Transverse colon (tissue), 4 donors: Measurements from ENCODE around the gene ITGA3. TPM values are rescaled to one million over a fixed set of nuclear protein-coding genes. Genes with fewer than 3 reads are reported as not detected.

Experiments used
- DNase-seq: peaks from one replicate; pipeline ENCODE4 v3.0.0-alpha.2; 2019
- H3K27ac ChIP-seq, 4 donors: fragments of 200-600 bp; sonication (generic); 2 replicates each; pipeline ENCODE4 v1.5.1; 2016 to 2018; ENCODE audit warnings: inconsistent platforms in 4 of 4
- H3K27me3 ChIP-seq: fragments of 200-600 bp; sonication (generic); 2 replicates; pipeline ENCODE4 v1.5.1; 2017; ENCODE audit warnings: inconsistent platforms
- H3K36me3 ChIP-seq, 4 donors: fragments of 200-600 bp; sonication (generic); 2 replicates each; pipeline ENCODE4 v1.5.1; 2017 to 2019; ENCODE audit warnings: inconsistent platforms in 4 of 4
- H3K4me1 ChIP-seq, 4 donors: fragments of 200-600 bp; sonication (generic); 2 replicates each; pipeline ENCODE4 v1.5.1; 2017 to 2020; ENCODE audit warnings: inconsistent platforms in 4 of 4
- H3K4me3 ChIP-seq, 4 donors: fragments of 200-600 bp; sonication (generic); 1 replicate in 1 of 4; 2 replicates in 3 of 4; pipeline versions ENCODE4 v1.5.1 to v1.6.1; 2017 to 2019; ENCODE audit warnings: inconsistent platforms in 4 of 4
- H3K9me3 ChIP-seq, 2 donors: fragments of 200-600 bp; sonication (generic); 2 replicates each; pipeline ENCODE4 v1.5.1; 2017 to 2019; ENCODE audit warnings: inconsistent platforms in 2 of 2
- EP300 ChIP-seq: sonication (generic); formaldehyde crosslinking; IDR thresholded peaks from one replicate; pipeline ENCODE4 v1.6.1; 2017; ENCODE audit warnings: antibody characterized with exemption, low read depth
- POLR2A ChIP-seq: fragments of 450-650 bp; IDR thresholded peaks from one replicate; pipeline ENCODE4 v1.6.1; 2016; ENCODE audit warnings: antibody characterized with exemption, mild to moderate bottlenecking, moderate library complexity
- POLR2AphosphoS5 ChIP-seq, 3 donors: sonication (generic); formaldehyde crosslinking; IDR thresholded peaks; one replicate each; pipeline ENCODE4 v1.6.1; 2016; ENCODE audit warnings: antibody characterized with exemption in 3 of 3
- WGBS, 2 donors: methylation state at CpG; one replicate each; pipeline ENCODE4 v1.1.5; 2018; ENCODE audit warnings: low coverage in 1 of 2; 5-methylcytosine and 5-hydroxymethylcytosine counted together
- in situ Hi-C, 4 donors: fragments of 200-750 bp; cut with MboI; loops; one replicate each; pipeline versions ENCODE4 v1.15.0 to v1.15.1; 2017; ENCODE audit warnings: low sequenced_read_pairs in 3 of 4, low pct_ligation_motif_present in 1 of 4, low pct_unique_long_range_greater_than_20kb in 1 of 4
- intact Hi-C: fragments of 100-400 bp; cut with DNase I; formaldehyde crosslinking; loops from one replicate; pipeline ENCODE4 v1.15.1; 2023; ENCODE audit warnings: low total_unique reads
- total RNA-seq, 4 donors: library from RNA; depleted of rRNA; stranded (reverse); fragments of >200 nt; gene quantifications; one replicate each; pipeline ENCODE4 v1.1.0, GENCODE V29; 2016
- TF ChIP-seq, protein P1 (sequence below), 5 experiments: fragments of 200-600 bp in 3 of 5; fragments of 450-650 bp in 2 of 5; sonication (generic) in 3 of 5; IDR thresholded peaks; 1 replicate in 2 of 5; 2 replicates in 3 of 5; pipeline ENCODE4 v1.5.1; 2016 to 2017; ENCODE audit warnings: antibody characterized with exemption in 5 of 5, inconsistent platforms in 3 of 5, mild to moderate bottlenecking in 2 of 5, moderate library complexity in 1 of 5

The ITGA3 gene
- total RNA-seq, 4 donors from 2014 or later = 147 to 294 (median 171) TPM

DNA sequence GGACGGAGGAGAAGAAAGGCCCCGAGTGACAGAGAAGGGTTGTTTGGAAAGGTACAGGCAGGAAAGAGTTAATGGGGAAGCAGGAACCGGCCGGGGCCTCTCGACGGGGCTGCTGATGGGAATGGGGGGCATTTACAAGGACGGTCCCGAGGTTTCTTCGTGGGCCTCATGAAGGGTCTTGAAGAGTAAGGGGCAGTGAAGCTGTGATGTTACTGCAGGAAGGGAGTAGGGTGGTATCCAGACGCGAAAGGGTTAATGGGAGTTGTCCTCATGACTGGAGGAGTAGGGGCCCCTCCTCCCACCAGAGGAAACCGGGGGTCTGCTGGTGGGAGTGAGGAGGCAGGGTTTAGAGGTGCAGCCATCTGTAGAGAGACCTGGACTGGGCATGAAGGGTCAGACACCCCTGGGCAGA lies 39.7 kb downstream of the ITGA3 start:
- in situ Hi-C loops (no loop called here), intact Hi-C loops (loop anchor here (10.0 kb wide), 1 partner anchor 199 kb away; no protein-coding TSS in a partner anchor)
- no peak for TF ChIP-seq POLR2AphosphoS5 (IDR thresholded peaks at IDR 0.05)
- TF ChIP-seq, protein P1, sequence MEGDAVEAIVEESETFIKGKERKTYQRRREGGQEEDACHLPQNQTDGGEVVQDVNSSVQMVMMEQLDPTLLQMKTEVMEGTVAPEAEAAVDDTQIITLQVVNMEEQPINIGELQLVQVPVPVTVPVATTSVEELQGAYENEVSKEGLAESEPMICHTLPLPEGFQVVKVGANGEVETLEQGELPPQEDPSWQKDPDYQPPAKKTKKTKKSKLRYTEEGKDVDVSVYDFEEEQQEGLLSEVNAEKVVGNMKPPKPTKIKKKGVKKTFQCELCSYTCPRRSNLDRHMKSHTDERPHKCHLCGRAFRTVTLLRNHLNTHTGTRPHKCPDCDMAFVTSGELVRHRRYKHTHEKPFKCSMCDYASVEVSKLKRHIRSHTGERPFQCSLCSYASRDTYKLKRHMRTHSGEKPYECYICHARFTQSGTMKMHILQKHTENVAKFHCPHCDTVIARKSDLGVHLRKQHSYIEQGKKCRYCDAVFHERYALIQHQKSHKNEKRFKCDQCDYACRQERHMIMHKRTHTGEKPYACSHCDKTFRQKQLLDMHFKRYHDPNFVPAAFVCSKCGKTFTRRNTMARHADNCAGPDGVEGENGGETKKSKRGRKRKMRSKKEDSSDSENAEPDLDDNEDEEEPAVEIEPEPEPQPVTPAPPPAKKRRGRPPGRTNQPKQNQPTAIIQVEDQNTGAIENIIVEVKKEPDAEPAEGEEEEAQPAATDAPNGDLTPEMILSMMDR (IDR thresholded peaks at IDR 0.05) = no peak
- TF ChIP-seq EP300 = no peak
- TF ChIP-seq POLR2A = no peak
- H3K9me3 ChIP-seq = no peaks in the 10 kb centered on the region
- peaks cover 29 to 52% (median 39%) of the 10 kb centered on the region in 4 donors for H3K4me1 ChIP-seq
- no peaks in the 10 kb centered on the region for H3K36me3 ChIP-seq
- WGBS, 2 donors = 0% methylated on average over 7 to 12 of the region's 12 CpGs
- DNase-seq = no peak
- peak overlapping the region; percentile 88 to 94 (median 92) for H3K27ac ChIP-seq
- H3K4me3 ChIP-seq = peak overlapping the region; percentile 78 to 95 (median 84)
- H3K27me3 ChIP-seq = no peaks in the 10 kb centered on the region

- Histone ChIP-seq H3K36me3 (no peaks in the 10 kb centered on the region), H3K9me3 (no peaks in the 10 kb centered on the region), H3K4me1 (peaks cover 29 to 57% (median 44%) of the 10 kb centered on the region in 4 donors), H3K27ac (peak overlapping the region; percentile 88 to 94 (median 92)), H3K27me3 (no peaks in the 10 kb centered on the region), H3K4me3 (peak overlapping the region; percentile 78 to 95 (median 84))
- intact Hi-C loops (loop anchor here (10.0 kb wide), 1 partner anchor 199 kb away; no protein-coding TSS in a partner anchor), in situ Hi-C loops (no loop called here)
- no peak for DNase-seq
- TF ChIP-seq EP300 = no peak
- TF ChIP-seq, protein P1 (IDR thresholded peaks at IDR 0.05) = no peak
- 33% methylated on average over 1 of the region's 6 CpGs; no CpG with 5 or more reads in 1 of the 2 donors for WGBS, 2 donors
Measured at GRCh38 chr17:50096092-50096491, 40.2 kb downstream of the ITGA3 start.

DNA sequence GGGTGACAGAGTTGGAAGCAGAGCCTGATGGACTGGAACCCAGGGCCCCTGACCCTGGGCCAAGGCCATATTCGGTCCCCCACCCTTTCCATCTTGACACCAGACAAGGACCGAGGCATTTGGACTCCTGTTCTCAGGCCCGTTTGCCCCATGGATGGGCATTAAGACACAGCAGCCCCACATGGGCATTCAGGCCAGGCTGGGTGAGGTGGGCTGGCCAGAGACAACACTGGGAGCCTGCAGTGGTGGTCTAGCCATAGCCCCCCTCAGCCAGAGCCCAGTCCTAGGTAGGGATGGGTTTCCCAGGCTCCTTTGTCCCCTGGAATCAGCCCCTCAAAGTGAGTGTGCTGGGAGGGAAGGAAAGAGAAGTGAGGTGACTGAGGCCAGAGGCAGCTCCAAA lies 40.8 kb downstream of the ITGA3 start:
- H3K27ac ChIP-seq = peak overlapping the region; percentile 88 to 94 (median 92)
- H3K4me3 ChIP-seq = peak overlapping the region in 2 of 4 donors; percentile 78 to 95
- TF ChIP-seq POLR2AphosphoS5 (IDR thresholded peaks at IDR 0.05) (no peak), POLR2A (no peak), EP300 (no peak)
- no peaks in the 10 kb centered on the region for H3K36me3 ChIP-seq
- H3K4me1 ChIP-seq = peaks cover 31 to 63% (median 50%) of the 10 kb centered on the region in 4 donors
- in situ Hi-C loops (no loop called here), intact Hi-C loops (loop anchor here (10.0 kb wide), 1 partner anchor 198 kb away; no protein-coding TSS in a partner anchor)
- H3K27me3 ChIP-seq = no peaks in the 10 kb centered on the region
- H3K9me3 ChIP-seq = no peaks in the 10 kb centered on the region
- 56% methylated on average over 3 of the region's 3 CpGs; no CpG with 5 or more reads in 1 of the 2 donors for WGBS, 2 donors
- DNase-seq = no peak

DNA sequence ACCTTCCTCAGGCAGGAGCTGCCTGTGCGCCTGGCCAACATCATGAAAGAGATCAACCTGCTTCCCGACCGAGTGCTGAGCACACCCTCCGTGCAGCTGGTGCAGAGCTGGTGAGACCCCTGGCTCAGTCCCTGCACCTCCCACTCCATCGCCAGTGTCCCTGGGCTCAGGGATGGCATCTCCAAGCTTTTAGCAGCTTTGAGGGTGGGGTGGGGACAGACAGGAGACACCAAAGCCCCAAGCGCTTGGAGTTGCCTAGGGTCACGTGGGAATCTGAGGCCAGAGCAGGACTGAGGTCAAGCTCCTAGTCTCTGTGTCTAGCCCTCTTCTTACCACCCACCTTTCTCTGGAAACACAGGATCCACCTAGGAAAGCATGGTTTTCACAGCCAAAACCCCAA lies 41.5 kb downstream of the ITGA3 start:
- peaks cover 38 to 70% (median 57%) of the 10 kb centered on the region in 4 donors for H3K4me1 ChIP-seq
- H3K27me3 ChIP-seq = no peaks in the 10 kb centered on the region
- no peak overlapping the region for H3K4me3 ChIP-seq
- no peak for DNase-seq
- peak overlapping the region in 3 of 4 donors; percentile 3 to 94 (median 4) for H3K27ac ChIP-seq
- H3K9me3 ChIP-seq = no peaks in the 10 kb centered on the region
- no peaks in the 10 kb centered on the region for H3K36me3 ChIP-seq
- TF ChIP-seq EP300 (no peak), POLR2A (no peak), POLR2AphosphoS5 (IDR thresholded peaks at IDR 0.05) (no peak)
- TF ChIP-seq, protein P1 (IDR thresholded peaks at IDR 0.05) = no peak
- in situ Hi-C loops (no loop called here), intact Hi-C loops (loop anchor here (10.0 kb wide), 1 partner anchor 197 kb away; no protein-coding TSS in a partner anchor)
- WGBS, 2 donors = 77% methylated on average over 7 of the region's 7 CpGs; no CpG with 5 or more reads in 1 of the 2 donors
